Measurements from ENCODE around the gene SCN7A.
A peak's percentile ranks its signal among the peaks of the same experiment; 100 is the strongest.

Gene SCN7A

GRCh38 chr2:166388481-166389070, 105.5 kb downstream of the SCN7A start:
- in situ Hi-C loops (cut with MboI; ENCODE audit: low pct_unique_long_range_greater_than_20kb, low sequenced_read_pairs, unreplicated experiment) = no loop called here
- no peak for DNase-seq (ENCODE audit: low spot score)
- TF ChIP-seq, protein P1, sequence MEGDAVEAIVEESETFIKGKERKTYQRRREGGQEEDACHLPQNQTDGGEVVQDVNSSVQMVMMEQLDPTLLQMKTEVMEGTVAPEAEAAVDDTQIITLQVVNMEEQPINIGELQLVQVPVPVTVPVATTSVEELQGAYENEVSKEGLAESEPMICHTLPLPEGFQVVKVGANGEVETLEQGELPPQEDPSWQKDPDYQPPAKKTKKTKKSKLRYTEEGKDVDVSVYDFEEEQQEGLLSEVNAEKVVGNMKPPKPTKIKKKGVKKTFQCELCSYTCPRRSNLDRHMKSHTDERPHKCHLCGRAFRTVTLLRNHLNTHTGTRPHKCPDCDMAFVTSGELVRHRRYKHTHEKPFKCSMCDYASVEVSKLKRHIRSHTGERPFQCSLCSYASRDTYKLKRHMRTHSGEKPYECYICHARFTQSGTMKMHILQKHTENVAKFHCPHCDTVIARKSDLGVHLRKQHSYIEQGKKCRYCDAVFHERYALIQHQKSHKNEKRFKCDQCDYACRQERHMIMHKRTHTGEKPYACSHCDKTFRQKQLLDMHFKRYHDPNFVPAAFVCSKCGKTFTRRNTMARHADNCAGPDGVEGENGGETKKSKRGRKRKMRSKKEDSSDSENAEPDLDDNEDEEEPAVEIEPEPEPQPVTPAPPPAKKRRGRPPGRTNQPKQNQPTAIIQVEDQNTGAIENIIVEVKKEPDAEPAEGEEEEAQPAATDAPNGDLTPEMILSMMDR (IDR thresholded peaks at IDR 0.05; ENCODE audit: extremely low read depth, insufficient read depth, missing control alignments) = no peak

DNA sequence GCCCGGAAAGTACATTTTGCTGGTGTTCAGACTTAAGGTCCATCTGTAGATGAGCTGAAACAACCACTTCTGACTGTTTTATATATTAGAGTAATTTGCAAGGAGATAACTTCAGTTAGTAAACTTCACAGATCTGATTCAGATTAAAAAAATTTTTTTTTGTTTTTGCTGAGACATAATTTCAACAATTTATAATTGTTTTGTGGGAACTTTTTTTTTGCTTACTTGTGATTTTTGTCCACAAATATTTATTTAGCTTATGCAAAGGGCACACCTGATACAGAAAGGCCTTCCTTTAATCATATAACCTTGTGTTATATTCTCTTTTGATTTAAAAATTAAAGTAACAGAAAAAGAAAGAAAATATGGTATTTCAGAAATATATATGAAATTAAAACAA, 108.7 kb downstream of the SCN7A start:
- in situ Hi-C loops (cut with MboI; ENCODE audit: low pct_unique_long_range_greater_than_20kb, low sequenced_read_pairs, unreplicated experiment) = no loop called here
- no peak for DNase-seq (ENCODE audit: low spot score)
- TF ChIP-seq, protein P1 (IDR thresholded peaks at IDR 0.05; ENCODE audit: extremely low read depth, insufficient read depth, missing control alignments) = no peak

DNA sequence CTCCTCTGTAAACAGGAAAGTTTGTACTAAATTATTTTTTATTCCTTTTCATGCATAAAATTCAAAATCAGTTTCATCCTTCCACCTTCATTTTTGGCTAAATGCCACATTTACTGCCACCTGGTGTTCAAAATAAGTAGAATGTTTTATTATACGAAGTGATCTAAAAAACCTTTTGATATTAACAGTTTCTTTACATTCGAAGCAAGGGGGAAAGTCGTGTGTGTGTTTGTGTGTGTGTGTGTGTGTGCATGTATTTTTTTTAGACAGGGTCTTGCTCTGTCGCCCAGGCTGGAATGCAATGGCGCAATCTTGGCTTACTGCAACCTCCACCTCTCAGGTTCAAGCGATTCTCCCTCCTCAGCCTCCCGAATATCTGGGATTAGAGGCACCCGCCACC, 109.3 kb downstream of the SCN7A start:
- TF ChIP-seq, protein P1 (IDR thresholded peaks at IDR 0.05; ENCODE audit: extremely low read depth, insufficient read depth, missing control alignments) = peak; percentile 44
- in situ Hi-C loops (cut with MboI; ENCODE audit: low pct_unique_long_range_greater_than_20kb, low sequenced_read_pairs, unreplicated experiment) = no loop called here
- peak; percentile 20 for DNase-seq (ENCODE audit: low spot score)

- TF ChIP-seq, protein P1 (IDR thresholded peaks at IDR 0.05; ENCODE audit: extremely low read depth, insufficient read depth, missing control alignments) = no peak
- DNase-seq (ENCODE audit: low spot score) = no peak
- in situ Hi-C loops (cut with MboI; ENCODE audit: low pct_unique_long_range_greater_than_20kb, low sequenced_read_pairs, unreplicated experiment) = no loop called here
These were observed 111.6 kb downstream of the SCN7A start for GRCh38 chr2:166382448-166382847.

- TF ChIP-seq, protein P1 (IDR thresholded peaks at IDR 0.05; ENCODE audit: extremely low read depth, insufficient read depth, missing control alignments) = no peak
- in situ Hi-C loops (cut with MboI; ENCODE audit: low pct_unique_long_range_greater_than_20kb, low sequenced_read_pairs, unreplicated experiment) = no loop called here
- DNase-seq (ENCODE audit: low spot score) = no peak
These were observed 113.4 kb downstream of the SCN7A start for GRCh38 chr2:166380615-166381014.

GRCh38 chr2:166376873-166377272, 117.2 kb downstream of the SCN7A start:
- in situ Hi-C loops (cut with MboI; ENCODE audit: low pct_unique_long_range_greater_than_20kb, low sequenced_read_pairs, unreplicated experiment) = no loop called here
- DNase-seq (ENCODE audit: low spot score) = no peak
- TF ChIP-seq, protein P1 (IDR thresholded peaks at IDR 0.05; ENCODE audit: extremely low read depth, insufficient read depth, missing control alignments) = no peak

DNA sequence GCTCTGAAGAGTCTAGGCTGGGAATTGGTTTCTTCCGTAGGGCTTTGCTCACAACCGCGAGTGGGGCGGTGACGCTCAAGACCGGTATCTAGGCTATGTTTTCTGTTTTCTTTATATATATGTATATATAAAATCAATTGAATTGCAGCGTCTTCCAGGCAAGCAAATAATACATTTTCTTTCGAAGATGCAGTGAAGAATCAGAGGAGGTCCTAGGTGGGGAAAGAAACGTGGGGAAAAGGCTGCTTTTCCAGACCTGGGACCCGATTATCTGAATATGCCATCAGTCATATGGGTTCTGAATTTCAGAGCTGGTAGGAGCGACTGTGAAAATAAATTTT, 117.6 kb downstream of the SCN7A start:
- DNase-seq (ENCODE audit: low spot score) = no peak
- TF ChIP-seq, protein P1 (IDR thresholded peaks at IDR 0.05; ENCODE audit: extremely low read depth, insufficient read depth, missing control alignments) = no peak
- in situ Hi-C loops (cut with MboI; ENCODE audit: low pct_unique_long_range_greater_than_20kb, low sequenced_read_pairs, unreplicated experiment) = no loop called here
